HEK293T (cell line): Measurements from ENCODE around the gene UBQLN1.

Experiments
- ARNT ChIP-seq: fragments of 450-650 bp; IDR thresholded peaks from 2 replicates; pipeline ENCODE4 v1.6.1; 2017; ENCODE audit warnings: mild to moderate bottlenecking
- CTBP1 ChIP-seq: fragments of 450-650 bp; IDR thresholded peaks from 2 replicates; pipeline ENCODE4 v1.6.1; 2016; ENCODE audit warnings: borderline replicate concordance
- FOXA1 ChIP-seq: fragments of 450-650 bp; IDR thresholded peaks from 2 replicates; pipeline ENCODE4 v1.6.1; 2016; ENCODE audit warnings: mild to moderate bottlenecking
- SP1 ChIP-seq: fragments of 450-650 bp; IDR thresholded peaks from 2 replicates; pipeline ENCODE4 v1.6.1; 2017
- TARDBP ChIP-seq: fragments of 450-650 bp; IDR thresholded peaks from 2 replicates; pipeline ENCODE4 v1.6.1; 2016

DNA sequence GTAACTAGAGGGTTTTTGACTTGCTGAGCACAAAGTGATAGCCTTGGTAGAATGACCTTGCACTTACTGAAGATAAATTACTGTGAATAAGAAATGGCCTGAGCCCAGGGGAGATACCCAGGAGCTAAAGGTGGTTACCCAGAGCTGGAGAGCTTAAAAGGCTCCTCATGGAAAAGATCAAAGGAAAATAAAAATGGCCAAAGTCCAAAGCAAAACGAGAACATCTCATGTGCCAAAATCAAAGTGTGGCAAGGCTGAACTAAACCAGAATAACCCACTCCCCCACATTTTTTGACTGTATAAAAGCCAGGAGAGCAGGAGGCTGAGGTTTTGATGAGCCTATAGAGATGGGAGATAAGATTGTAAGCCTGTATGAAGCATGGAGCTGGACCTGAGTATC lies 70.4 kb downstream of the UBQLN1 start:
- TF ChIP-seq SP1 (no peak), FOXA1 (no peak), TARDBP (no peak), ARNT (no peak), CTBP1 (no peak)
